ENCODE results near the gene IFT43. TPM values are rescaled to one million over a fixed set of nuclear protein-coding genes. Genes with fewer than 3 reads are reported as not detected.

The IFT43 gene
- total and polyA plus RNA-seq, 9 of the 15 experiments (the other 6 are each of a cell fraction or from before 2014, with no cell fraction given) = 4.9 to 12.8 (median 8.0) TPM

GRCh38 chr14:76050797-76051392, 65.3 kb downstream of the IFT43 start (continued):
- TF ChIP-seq ZNF764 (CRISPR knock-in tag; IDR thresholded peaks at IDR 0.05; ENCODE audit: low read depth) (no peak), MYC (IDR thresholded peaks at IDR 0.05; ENCODE audit: low read depth, low read length) (no peak), MYC (CRISPR knock-in tag; IDR thresholded peaks at IDR 0.05; ENCODE audit: borderline replicate concordance, low read depth) (no peak), PRMT5 (CRISPR knock-in tag; IDR thresholded peaks at IDR 0.05) (no peak), ZNF830 (CRISPR knock-in tag; IDR thresholded peaks at IDR 0.05) (no peak), SMC3 (conservative IDR thresholded peaks at IDR 0.05; ENCODE audit: insufficient read depth, low read depth, low read length) (peak; percentile 80), ETS1 (conservative IDR thresholded peaks at IDR 0.05; ENCODE audit: control insufficient read depth, low read depth, low read length) (no peak), BCOR (IDR thresholded peaks at IDR 0.05) (no peak), ZFP91 (CRISPR knock-in tag; IDR thresholded peaks at IDR 0.05) (no peak), ZNF212 (CRISPR knock-in tag; IDR thresholded peaks at IDR 0.05) (no peak), ZBTB43 (CRISPR knock-in tag; IDR thresholded peaks at IDR 0.05) (no peak), ZSCAN29 (IDR thresholded peaks at IDR 0.05) (no peak), HMGN3 (IDR thresholded peaks at IDR 0.05; ENCODE audit: borderline replicate concordance, extremely low read depth, insufficient read length, low read depth, low read length) (no peak), RFX1 (IDR thresholded peaks at IDR 0.05) (no peak), ZNF589 (CRISPR knock-in tag; IDR thresholded peaks at IDR 0.05; ENCODE audit: low read depth) (no peak), ZNF75A (CRISPR knock-in tag; IDR thresholded peaks at IDR 0.05) (no peak)
- TF ChIP-seq, protein P1, sequence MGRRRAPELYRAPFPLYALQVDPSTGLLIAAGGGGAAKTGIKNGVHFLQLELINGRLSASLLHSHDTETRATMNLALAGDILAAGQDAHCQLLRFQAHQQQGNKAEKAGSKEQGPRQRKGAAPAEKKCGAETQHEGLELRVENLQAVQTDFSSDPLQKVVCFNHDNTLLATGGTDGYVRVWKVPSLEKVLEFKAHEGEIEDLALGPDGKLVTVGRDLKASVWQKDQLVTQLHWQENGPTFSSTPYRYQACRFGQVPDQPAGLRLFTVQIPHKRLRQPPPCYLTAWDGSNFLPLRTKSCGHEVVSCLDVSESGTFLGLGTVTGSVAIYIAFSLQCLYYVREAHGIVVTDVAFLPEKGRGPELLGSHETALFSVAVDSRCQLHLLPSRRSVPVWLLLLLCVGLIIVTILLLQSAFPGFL (CRISPR knock-in tag; IDR thresholded peaks at IDR 0.05) = no peak
- TF ChIP-seq, protein P2, sequence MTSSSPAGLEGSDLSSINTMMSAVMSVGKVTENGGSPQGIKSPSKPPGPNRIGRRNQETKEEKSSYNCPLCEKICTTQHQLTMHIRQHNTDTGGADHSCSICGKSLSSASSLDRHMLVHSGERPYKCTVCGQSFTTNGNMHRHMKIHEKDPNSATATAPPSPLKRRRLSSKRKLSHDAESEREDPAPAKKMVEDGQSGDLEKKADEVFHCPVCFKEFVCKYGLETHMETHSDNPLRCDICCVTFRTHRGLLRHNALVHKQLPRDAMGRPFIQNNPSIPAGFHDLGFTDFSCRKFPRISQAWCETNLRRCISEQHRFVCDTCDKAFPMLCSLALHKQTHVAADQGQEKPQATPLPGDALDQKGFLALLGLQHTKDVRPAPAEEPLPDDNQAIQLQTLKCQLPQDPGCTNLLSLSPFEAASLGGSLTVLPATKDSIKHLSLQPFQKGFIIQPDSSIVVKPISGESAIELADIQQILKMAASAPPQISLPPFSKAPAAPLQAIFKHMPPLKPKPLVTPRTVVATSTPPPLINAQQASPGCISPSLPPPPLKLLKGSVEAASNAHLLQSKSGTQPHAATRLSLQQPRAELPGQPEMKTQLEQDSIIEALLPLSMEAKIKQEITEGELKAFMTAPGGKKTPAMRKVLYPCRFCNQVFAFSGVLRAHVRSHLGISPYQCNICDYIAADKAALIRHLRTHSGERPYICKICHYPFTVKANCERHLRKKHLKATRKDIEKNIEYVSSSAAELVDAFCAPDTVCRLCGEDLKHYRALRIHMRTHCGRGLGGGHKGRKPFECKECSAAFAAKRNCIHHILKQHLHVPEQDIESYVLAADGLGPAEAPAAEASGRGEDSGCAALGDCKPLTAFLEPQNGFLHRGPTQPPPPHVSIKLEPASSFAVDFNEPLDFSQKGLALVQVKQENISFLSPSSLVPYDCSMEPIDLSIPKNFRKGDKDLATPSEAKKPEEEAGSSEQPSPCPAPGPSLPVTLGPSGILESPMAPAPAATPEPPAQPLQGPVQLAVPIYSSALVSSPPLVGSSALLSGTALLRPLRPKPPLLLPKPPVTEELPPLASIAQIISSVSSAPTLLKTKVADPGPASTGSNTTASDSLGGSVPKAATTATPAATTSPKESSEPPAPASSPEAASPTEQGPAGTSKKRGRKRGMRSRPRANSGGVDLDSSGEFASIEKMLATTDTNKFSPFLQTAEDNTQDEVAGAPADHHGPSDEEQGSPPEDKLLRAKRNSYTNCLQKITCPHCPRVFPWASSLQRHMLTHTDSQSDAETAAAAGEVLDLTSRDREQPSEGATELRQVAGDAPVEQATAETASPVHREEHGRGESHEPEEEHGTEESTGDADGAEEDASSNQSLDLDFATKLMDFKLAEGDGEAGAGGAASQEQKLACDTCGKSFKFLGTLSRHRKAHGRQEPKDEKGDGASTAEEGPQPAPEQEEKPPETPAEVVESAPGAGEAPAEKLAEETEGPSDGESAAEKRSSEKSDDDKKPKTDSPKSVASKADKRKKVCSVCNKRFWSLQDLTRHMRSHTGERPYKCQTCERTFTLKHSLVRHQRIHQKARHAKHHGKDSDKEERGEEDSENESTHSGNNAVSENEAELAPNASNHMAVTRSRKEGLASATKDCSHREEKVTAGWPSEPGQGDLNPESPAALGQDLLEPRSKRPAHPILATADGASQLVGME (CRISPR knock-in tag; IDR thresholded peaks at IDR 0.05) = no peak

Data from K562 (cell line).